Thoracic aorta (tissue), 2 donors: ENCODE measurements around the gene EDC4. TPM values are rescaled to one million over a fixed set of nuclear protein-coding genes. Genes with fewer than 3 reads are reported as not detected.
"Not testable (repeated sequence)": the region's sequence is repeated elsewhere in the genome, so short reads cannot be mapped to it uniquely, and the experiment has no call there.

ENCODE experiments used
- ATAC-seq: fragments of 150-250 bp; one replicate; pipeline ENCODE4 v1.8.0; 2017; ENCODE audit warnings: low read depth; ENCODE audit not compliant: insufficient number of reproducible peaks, low FRiP score
- DNase-seq: peaks from one replicate; pipeline ENCODE4 v3.0.0-alpha.2; 2020; ENCODE audit warnings: low spot score
- H3K27ac ChIP-seq, 2 donors: fragments of 200-600 bp; sonication (generic); 1 replicate in 1 of 2; 2 replicates in 1 of 2; pipeline ENCODE4 v1.5.1; 2016; ENCODE audit warnings: mild to moderate bottlenecking in 2 of 2, moderate library complexity in 2 of 2
- H3K27me3 ChIP-seq: fragments of 200-600 bp; sonication (generic); replicated peaks from 2 replicates; pipeline ENCODE4 v1.6.0; 2016; ENCODE audit warnings: mild to moderate bottlenecking; ENCODE audit not compliant: insufficient read depth
- H3K36me3 ChIP-seq: fragments of 200-600 bp; sonication (generic); one replicate; pipeline ENCODE4 v1.5.1; 2016
- H3K4me1 ChIP-seq, 2 donors: fragments of 200-600 bp; sonication (generic); 1 replicate in 1 of 2; 2 replicates in 1 of 2; pipeline versions ENCODE4 v1.5.1 to v1.6.0; 2016; ENCODE audit warnings: low read depth in 2 of 2, mild to moderate bottlenecking in 1 of 2; ENCODE audit not compliant: control insufficient read depth in 1 of 2
- H3K4me3 ChIP-seq: fragments of 200-600 bp; sonication (generic); 2 replicates; pipeline ENCODE4 v1.5.1; 2016; ENCODE audit warnings: mild to moderate bottlenecking
- H3K9me3 ChIP-seq: fragments of 200-600 bp; sonication (generic); 2 replicates; pipeline ENCODE4 v1.5.1; 2016
- total RNA-seq, 2 donors: library from RNA; depleted of rRNA; stranded (reverse); fragments of >200 nt; gene quantifications; one replicate each; pipeline versions ENCODE4 v1.1.0 to v1.2.3, GENCODE V29; 2016
- TF ChIP-seq, protein P1 (sequence below): fragments of 200-600 bp; sonication (generic); IDR thresholded peaks from one replicate; pipeline ENCODE4 v1.5.1; 2019; ENCODE audit warnings: antibody characterized with exemption

The EDC4 gene
- total RNA-seq, 2 donors from 2014 or later, result 57.4 to 61.0 TPM

DNA sequence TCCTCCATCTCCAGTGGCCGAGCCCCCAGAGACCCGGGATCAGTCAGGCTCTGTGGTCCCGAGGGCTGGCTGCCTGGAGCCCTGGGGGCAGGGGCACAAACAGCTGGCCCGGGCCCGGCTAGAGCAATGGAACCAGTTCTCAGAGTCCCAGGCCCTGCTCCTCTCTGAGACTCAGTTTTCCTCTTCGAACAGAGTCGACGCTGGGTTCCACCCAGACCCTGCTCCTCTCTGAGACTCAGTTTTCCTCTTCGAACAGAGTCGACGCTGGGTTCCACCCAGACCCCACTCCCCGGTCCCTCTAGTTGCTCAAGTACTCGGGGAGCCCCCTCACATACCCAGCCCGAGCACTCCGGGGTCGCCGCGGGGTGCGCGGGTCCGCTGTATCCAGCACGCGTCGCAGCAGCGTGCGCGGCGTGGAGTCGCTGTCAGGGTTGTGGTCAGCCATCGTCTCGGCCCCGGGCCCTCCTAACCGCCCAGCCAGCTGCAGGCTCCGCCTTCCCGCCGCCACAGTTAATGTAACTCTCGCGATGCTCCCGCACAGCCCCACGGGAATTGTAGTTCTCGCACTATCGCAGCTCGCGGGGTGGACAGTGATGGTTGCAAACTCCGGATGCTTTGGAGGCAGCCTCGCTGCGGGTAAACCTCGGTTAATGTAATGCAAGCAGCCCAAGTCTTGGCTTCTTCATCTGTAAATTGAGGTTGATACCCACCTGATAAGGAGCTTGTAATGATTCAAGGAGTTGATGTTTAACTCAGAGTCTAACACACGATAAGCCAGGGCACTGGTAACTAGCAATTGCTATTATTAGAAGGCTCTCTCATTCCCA, 39.2 kb upstream of the EDC4 start:
- peak; percentile 82 for ATAC-seq
- peak overlapping the region; percentile 52 to 56 for H3K27ac ChIP-seq

DNA sequence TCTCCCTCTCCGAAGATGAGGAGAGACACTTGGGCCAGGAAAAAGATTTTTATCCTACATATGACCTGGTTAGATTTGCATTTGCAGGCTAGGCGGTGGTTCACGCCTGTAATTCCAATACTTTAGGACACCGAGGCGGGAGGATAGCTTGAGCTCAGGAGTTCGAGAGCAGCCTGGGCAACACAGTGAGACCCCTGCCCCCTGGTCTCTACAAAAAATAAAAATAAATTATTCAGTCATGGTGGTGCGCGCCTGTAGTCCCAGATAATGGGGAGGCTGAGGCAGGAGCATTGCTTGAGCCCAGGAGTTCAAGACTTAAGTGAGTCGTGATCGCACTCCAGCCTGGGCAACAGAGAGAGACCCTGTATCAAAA, 38.6 kb upstream of the EDC4 start:
- Histone ChIP-seq H3K4me3 (peak overlapping the region; percentile 89), H3K36me3 (peaks cover 28% of the 10 kb centered on the region), H3K9me3 (no peaks in the 10 kb centered on the region), H3K27me3 (no peaks in the 10 kb centered on the region), H3K4me1 (peaks cover 8 to 13% of the 10 kb centered on the region in 2 donors), H3K27ac (peak overlapping the region; percentile 52 to 56)
- ATAC-seq (no peak), DNase-seq (no peak)
- TF ChIP-seq, protein P1, sequence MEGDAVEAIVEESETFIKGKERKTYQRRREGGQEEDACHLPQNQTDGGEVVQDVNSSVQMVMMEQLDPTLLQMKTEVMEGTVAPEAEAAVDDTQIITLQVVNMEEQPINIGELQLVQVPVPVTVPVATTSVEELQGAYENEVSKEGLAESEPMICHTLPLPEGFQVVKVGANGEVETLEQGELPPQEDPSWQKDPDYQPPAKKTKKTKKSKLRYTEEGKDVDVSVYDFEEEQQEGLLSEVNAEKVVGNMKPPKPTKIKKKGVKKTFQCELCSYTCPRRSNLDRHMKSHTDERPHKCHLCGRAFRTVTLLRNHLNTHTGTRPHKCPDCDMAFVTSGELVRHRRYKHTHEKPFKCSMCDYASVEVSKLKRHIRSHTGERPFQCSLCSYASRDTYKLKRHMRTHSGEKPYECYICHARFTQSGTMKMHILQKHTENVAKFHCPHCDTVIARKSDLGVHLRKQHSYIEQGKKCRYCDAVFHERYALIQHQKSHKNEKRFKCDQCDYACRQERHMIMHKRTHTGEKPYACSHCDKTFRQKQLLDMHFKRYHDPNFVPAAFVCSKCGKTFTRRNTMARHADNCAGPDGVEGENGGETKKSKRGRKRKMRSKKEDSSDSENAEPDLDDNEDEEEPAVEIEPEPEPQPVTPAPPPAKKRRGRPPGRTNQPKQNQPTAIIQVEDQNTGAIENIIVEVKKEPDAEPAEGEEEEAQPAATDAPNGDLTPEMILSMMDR, result no peak

More for the DNA sequence above, 39.2 kb upstream of the EDC4 start:
- peaks cover 32% of the 10 kb centered on the region for H3K36me3 ChIP-seq
- peaks cover 8 to 13% of the 10 kb centered on the region in 2 donors for H3K4me1 ChIP-seq
- H3K4me3 ChIP-seq, result peak overlapping the region; percentile 89
- TF ChIP-seq, protein P1, result no peak
- H3K9me3 ChIP-seq, result no peaks in the 10 kb centered on the region
- H3K27me3 ChIP-seq, result no peaks in the 10 kb centered on the region
- peak; percentile 80 for DNase-seq

DNA sequence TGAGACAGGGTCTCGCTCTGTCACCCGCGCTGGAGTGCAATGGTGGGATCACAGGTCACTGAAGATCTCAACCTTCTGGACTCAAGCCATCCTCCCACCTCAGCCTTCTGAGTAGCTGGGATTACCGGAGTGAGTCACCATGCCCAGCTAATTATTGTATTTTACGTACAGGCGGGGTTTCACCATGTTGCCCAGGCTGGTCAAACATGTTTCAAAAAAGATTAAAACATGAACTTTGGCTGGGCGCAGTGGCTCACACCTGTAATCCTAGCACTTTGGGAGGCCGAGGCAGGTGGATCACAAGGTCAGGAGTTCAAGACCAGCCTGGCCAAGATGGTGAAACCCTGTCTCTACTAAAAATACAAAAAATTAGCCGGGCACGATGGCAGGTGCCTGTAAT, 35.7 kb upstream of the EDC4 start:
- DNase-seq, H3K36me3 ChIP-seq, H3K27me3 ChIP-seq, ATAC-seq, H3K4me3 ChIP-seq, H3K27ac ChIP-seq, H3K9me3 ChIP-seq: not testable (repeated sequence)
- peaks cover 12 to 13% of the 10 kb centered on the region in 2 donors for H3K4me1 ChIP-seq

DNA sequence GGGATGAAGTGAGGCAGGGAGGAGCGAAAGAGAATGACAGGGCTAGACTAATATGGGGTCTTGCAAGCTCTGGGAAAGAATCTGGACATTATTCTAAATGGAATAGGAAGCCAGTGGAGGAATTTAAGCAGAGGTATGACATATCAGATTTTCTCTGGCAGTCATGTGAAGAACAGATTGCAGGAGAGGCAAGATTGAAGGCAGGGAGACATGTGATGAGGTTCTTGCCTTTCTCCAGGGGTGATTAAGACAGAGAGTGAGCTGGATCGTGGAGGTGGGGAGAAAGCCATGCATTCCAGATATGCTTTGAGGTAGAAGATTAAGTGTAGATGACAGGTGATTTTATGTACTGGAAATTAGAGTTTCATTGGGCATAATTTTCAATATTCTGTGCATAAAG, 35.0 kb upstream of the EDC4 start:
- ATAC-seq (no peak), DNase-seq (no peak)
- Histone ChIP-seq H3K9me3 (no peaks in the 10 kb centered on the region), H3K27me3 (no peaks in the 10 kb centered on the region), H3K4me1 (peaks cover 9 to 11% of the 10 kb centered on the region in 2 donors), H3K36me3 (no peaks in the 10 kb centered on the region), H3K27ac (no peak overlapping the region), H3K4me3 (no peak overlapping the region)
- TF ChIP-seq, protein P1, result no peak

DNA sequence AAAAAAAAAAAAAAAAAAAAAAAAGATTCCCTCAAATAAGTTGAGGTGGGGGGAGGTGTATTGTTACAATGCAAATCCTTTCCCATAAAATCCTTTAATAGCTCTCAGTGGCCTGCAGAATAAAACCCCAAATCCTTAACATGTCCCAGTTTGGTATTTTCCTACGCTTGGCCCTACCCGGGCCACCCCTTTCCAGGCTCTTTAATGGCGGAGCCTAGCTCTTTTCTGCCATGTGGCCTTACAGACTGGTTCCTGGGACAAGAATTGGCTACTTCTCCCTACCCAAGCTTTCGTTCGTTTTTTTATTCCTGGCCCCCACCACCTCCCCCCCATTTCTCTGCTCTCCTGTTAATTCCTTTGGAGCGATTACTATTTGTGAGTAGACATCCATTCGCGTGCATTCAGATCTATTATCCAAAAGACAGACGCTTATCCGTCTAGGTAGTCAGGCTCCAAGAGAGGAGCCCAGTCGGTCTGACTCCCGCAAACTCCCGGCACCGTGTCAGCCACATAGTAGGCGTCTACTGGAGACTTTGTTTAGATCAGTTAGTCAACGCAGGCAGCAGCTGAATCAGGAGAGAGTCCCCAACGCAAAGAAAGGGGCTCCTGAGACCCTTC, 31.5 kb upstream of the EDC4 start:
- Histone ChIP-seq H3K4me1 (peaks cover 31 to 34% of the 10 kb centered on the region in 2 donors), H3K9me3 (no peaks in the 10 kb centered on the region), H3K27me3 (no peaks in the 10 kb centered on the region), H3K27ac (peak overlapping the region; percentile 97 to 99), H3K36me3 (no peaks in the 10 kb centered on the region), H3K4me3 (peak overlapping the region; percentile 90)
- TF ChIP-seq, protein P1, result no peak
- ATAC-seq, result no peak
- no peak for DNase-seq
